GM12878 (cell line): ENCODE results near the gene IQUB. TPM values are rescaled to one million over a fixed set of nuclear protein-coding genes. Genes with fewer than 3 reads are reported as not detected.

Experiments used
- ATAC-seq: fragments of 200-7000 bp; cut with Tn5 transposase; 3 replicates; pipeline ENCODE4 v1.9.1; 2020; ENCODE audit warnings: mild to moderate bottlenecking, moderate library complexity
- BruUV-seq: library from RNA; stranded (reverse); fragments of 400-500 nt; replicated peaks from 2 replicates; lab custom pipeline; 2021; lab: Mats Ljungman, UMichigan
- CTCF ChIA-PET: fragments of 300-600 bp; sonication (Branson Sonifier 250); formaldehyde crosslinking; extraction: SDS; loops from one replicate; lab custom pipeline; 2021; ENCODE audit warnings: inconsistent platforms; lab: Yijun Ruan, JAX
- POLR2A ChIA-PET: fragments of 350-600 bp; formaldehyde crosslinking; extraction: SDS; loops from one replicate; lab custom pipeline; 2021; ENCODE audit warnings: inconsistent platforms; lab: Charles Lee
- RAD21 ChIA-PET: fragments of 300-600 bp; sonication (Branson Sonifier 250); formaldehyde crosslinking; loops from one replicate; lab custom pipeline; 2023; ENCODE audit warnings: antibody characterized with exemption; ENCODE audit not compliant: unreplicated experiment; lab: Charles Lee
- SMC1A ChIA-PET: fragments of 300-600 bp; sonication (Branson Sonifier 250); formaldehyde crosslinking; loops from one replicate; lab custom pipeline; 2023; ENCODE audit not compliant: unreplicated experiment, uncharacterized antibody; lab: Charles Lee
- DNase-seq: peaks from one replicate; pipeline ENCODE4 v3.0.0-alpha.2; 2011; ENCODE audit warnings: low read depth, low spot score
- FAIRE-seq: peaks from 3 replicates; lab custom pipeline; 2011; peaks lifted over from hg19 to GRCh38; lab: Jason Lieb, UNC
- H2AFZ ChIP-seq: 2 replicates; pipeline ENCODE4 v1.6.0; 2011; ENCODE audit warnings: low read depth, low read length, control low read depth; ENCODE audit not compliant: control insufficient read depth
- H3K27ac ChIP-seq: 2 replicates; pipeline ENCODE4 v1.5.1; 2011; ENCODE audit warnings: control low read depth; ENCODE audit not compliant: control insufficient read depth, insufficient read depth
- H3K27me3 ChIP-seq, 2 experiments: replicated peaks in 1 of 2; 2 replicates each; pipeline versions ENCODE4 v1.6.0 to v1.6.1; 2011; ENCODE audit warnings: low read length in 1 of 2; ENCODE audit not compliant: control insufficient read depth in 2 of 2, insufficient read depth in 2 of 2
- H3K36me3 ChIP-seq, 2 experiments: 2 replicates each; pipeline ENCODE4 v1.5.1; 2011; ENCODE audit warnings: low read length in 1 of 2; ENCODE audit not compliant: control insufficient read depth in 2 of 2, insufficient read depth in 2 of 2
- H3K4me1 ChIP-seq: 2 replicates; pipeline ENCODE4 v1.6.1; 2011; ENCODE audit warnings: mild to moderate bottlenecking, low read length, moderate library complexity, mixed read lengths; ENCODE audit not compliant: control insufficient read depth, insufficient read depth
- H3K4me2 ChIP-seq: 2 replicates; pipeline ENCODE4 v1.6.0; 2011; ENCODE audit warnings: control low read depth; ENCODE audit not compliant: control insufficient read depth, insufficient read depth
- H3K4me3 ChIP-seq: fragments of 200-600 bp; sonication (generic); 2 replicates; pipeline ENCODE4 v1.5.1; 2016
- H3K79me2 ChIP-seq: 2 replicates; pipeline ENCODE4 v1.6.0; 2011; ENCODE audit warnings: low read length; ENCODE audit not compliant: control insufficient read depth, insufficient read depth
- H3K9ac ChIP-seq: 2 replicates; pipeline ENCODE4 v1.8.0; 2011; ENCODE audit warnings: low read length, control low read depth, mixed read lengths; ENCODE audit not compliant: control insufficient read depth, insufficient read depth
- H3K9me3 ChIP-seq: replicated peaks from 3 replicates; pipeline ENCODE4 v1.5.1; 2011; ENCODE audit warnings: mild to moderate bottlenecking, low read length; ENCODE audit not compliant: control insufficient read depth, insufficient read depth
- H4K20me1 ChIP-seq: 2 replicates; pipeline ENCODE4 v1.6.0; 2011; ENCODE audit not compliant: control insufficient read depth, insufficient read depth
- BACH1 ChIP-seq: fragments of 450-650 bp; IDR thresholded peaks from 2 replicates; pipeline ENCODE4 v1.6.1; 2017; ENCODE audit warnings: mild to moderate bottlenecking, borderline replicate concordance
- BCLAF1 ChIP-seq: fragments of 450-650 bp; IDR thresholded peaks from 2 replicates; pipeline ENCODE4 v1.6.1; 2017; ENCODE audit warnings: antibody characterized with exemption, mild to moderate bottlenecking, moderate library complexity
- HDAC2 ChIP-seq: fragments of 200-600 bp; sonication (generic); IDR thresholded peaks from 2 replicates; pipeline ENCODE4 v1.6.1; 2017
- JUND ChIP-seq: IDR thresholded peaks from 2 replicates; pipeline ENCODE4 v1.6.1; 2012; ENCODE audit warnings: low read depth, mild to moderate bottlenecking, low read length, improper control_type of control experiment, moderate library complexity
- MAX ChIP-seq: IDR thresholded peaks from 2 replicates; pipeline ENCODE4 v1.6.1; 2012; ENCODE audit warnings: low read depth, low read length, improper control_type of control experiment
- MYC ChIP-seq: IDR thresholded peaks from 2 replicates; pipeline ENCODE4 v1.6.1; 2011; ENCODE audit warnings: mild to moderate bottlenecking, low read length, moderate library complexity, inconsistent platforms; ENCODE audit not compliant: insufficient read depth, insufficient replicate concordance, insufficient read length, severe bottlenecking
- POLR2AphosphoS5 ChIP-seq: IDR thresholded peaks from 2 replicates; pipeline ENCODE4 v1.6.1; 2011; ENCODE audit warnings: mild to moderate bottlenecking, low read length, inconsistent platforms
- RELB ChIP-seq: fragments of 450-650 bp; IDR thresholded peaks from 2 replicates; pipeline ENCODE4 v1.6.1; 2017; ENCODE audit warnings: low read depth, mild to moderate bottlenecking, moderate library complexity
- RFX5 ChIP-seq: IDR thresholded peaks from 2 replicates; pipeline ENCODE4 v1.6.1; 2011; ENCODE audit warnings: low read depth, low read length, improper control_type of control experiment
- TAF1 ChIP-seq: IDR thresholded peaks from 2 replicates; pipeline ENCODE4 v1.6.1; 2011; ENCODE audit warnings: mild to moderate bottlenecking, low read depth, low read length, borderline replicate concordance
- USF2 ChIP-seq: IDR thresholded peaks from 2 replicates; pipeline ENCODE4 v1.6.1; 2011; ENCODE audit warnings: low read depth, low read length, improper control_type of control experiment, borderline replicate concordance
- WRNIP1 ChIP-seq: IDR thresholded peaks from 2 replicates; pipeline ENCODE4 v1.6.1; 2011; ENCODE audit warnings: low read depth, low read length, improper control_type of control experiment, borderline replicate concordance
- ZNF24 ChIP-seq: fragments of 450-650 bp; IDR thresholded peaks from 2 replicates; pipeline ENCODE4 v1.6.1; 2017; ENCODE audit warnings: antibody characterized with exemption, mild to moderate bottlenecking
- WGBS: methylation state at CpG from one replicate; pipeline ENCODE4 v1.1.6; 2016; ENCODE audit warnings: low lambda C conversion rate; ENCODE audit not compliant: insufficient replicate concordance, insufficient coverage; ENCODE audit errors: missing lambda C conversion rate; 5-methylcytosine and 5-hydroxymethylcytosine counted together
- in situ Hi-C: fragments of 300-500 bp; cut with MboI; formaldehyde crosslinking; loops from 9 replicates; pipeline ENCODE4 v1.14.3; 2018; ENCODE audit warnings: mixed read lengths
- intact Hi-C: fragments of 100-400 bp; cut with micrococcal nuclease; formaldehyde crosslinking; loops from one replicate; pipeline ENCODE4 v1.14.2; 2022; ENCODE audit not compliant: unreplicated experiment
- polyA plus RNA-seq, 11 experiments: library from polyadenylated mRNA; depleted of rRNA in 4 of 11; unstranded in 6 of 11; stranded (reverse) in 5 of 11; fragments of >200 nt; fragmentation: Nextera tagmentation in 4 of 11; fragmentation: Illumina TruSeq in 1 of 11; extraction: Ambion mirVana in 4 of 11; extraction: Trizol in 1 of 11; gene quantifications; 1 replicate in 1 of 11; 2 replicates in 10 of 11; pipeline versions ENCODE4 v1.2.1 to v1.2.3, GENCODE V29; 2011 to 2016; ENCODE audit warnings: inconsistent platforms in 2 of 11, missing spikeins in 2 of 11, low read depth in 1 of 11
- total RNA-seq, 4 experiments: library from RNA; depleted of rRNA in 3 of 4; stranded (reverse); fragments of >200 nt in 3 of 4; fragmentation: Illumina TruSeq in 1 of 4; extraction: Trizol in 1 of 4; gene quantifications; 2 replicates each; pipeline versions ENCODE4 v1.2.1 to v1.2.3, GENCODE V29; 2013 to 2021

IQUB gene
- total and polyA plus RNA-seq, 10 of the 15 experiments (the other 5 are each of a cell fraction or from before 2014, with no cell fraction given): 0.04 to 0.08 TPM; not detected in 8

- Histone ChIP-seq H3K9ac (no peak overlapping the region), H3K79me2 (no peaks in the 10 kb centered on the region), H3K27me3 (no peaks in the 10 kb centered on the region), H3K9me3 (no peaks in the 10 kb centered on the region), H3K36me3 (no peaks in the 10 kb centered on the region), H3K27ac (no peak overlapping the region), H3K4me3 (no peak overlapping the region), H3K4me1 (no peaks in the 10 kb centered on the region), H4K20me1 (no peaks in the 10 kb centered on the region), H2AFZ (no peak overlapping the region), H3K4me2 (no peak overlapping the region)
- FAIRE-seq (no peak), ATAC-seq (no peak), DNase-seq (no peak)
- SMC1A ChIA-PET: interaction anchor here (1.1 to 1.2 kb wide), 2 partner anchors 70 to 126 kb away, joined by 3 read pairs; no protein-coding TSS in a partner anchor
- POLR2A ChIA-PET: no interaction called here
- intact Hi-C loops (loop anchor here (10.0 kb wide), 1 partner anchor 77 kb away; no protein-coding TSS in a partner anchor), in situ Hi-C loops (loop anchor here (10.0 kb wide), 1 partner anchor 377 kb away; no protein-coding TSS in a partner anchor)
- CTCF ChIA-PET: interaction anchor here (1.4 kb wide), 1 partner anchor 43 kb away, joined by 3 read pairs; no protein-coding TSS in a partner anchor
- RAD21 ChIA-PET: no interaction called here
- TF ChIP-seq MYC (no peak), USF2 (no peak), ZNF24 (no peak), POLR2AphosphoS5 (no peak), BCLAF1 (no peak), RELB (no peak), MAX (no peak), JUND (no peak), HDAC2 (no peak), RFX5 (no peak), TAF1 (no peak), BACH1 (no peak), WRNIP1 (no peak)
- no TSS peak for BruUV-seq
- 36% methylated on average over 1 of the region's 1 CpG for WGBS
These were observed 36.4 kb downstream of the IQUB start for GRCh38 chr7:123498031-123498430.
